ENCODE data around the gene TLE3.
A peak's percentile ranks its signal among the peaks of the same experiment; 100 is the strongest.

TLE3 gene

DNA sequence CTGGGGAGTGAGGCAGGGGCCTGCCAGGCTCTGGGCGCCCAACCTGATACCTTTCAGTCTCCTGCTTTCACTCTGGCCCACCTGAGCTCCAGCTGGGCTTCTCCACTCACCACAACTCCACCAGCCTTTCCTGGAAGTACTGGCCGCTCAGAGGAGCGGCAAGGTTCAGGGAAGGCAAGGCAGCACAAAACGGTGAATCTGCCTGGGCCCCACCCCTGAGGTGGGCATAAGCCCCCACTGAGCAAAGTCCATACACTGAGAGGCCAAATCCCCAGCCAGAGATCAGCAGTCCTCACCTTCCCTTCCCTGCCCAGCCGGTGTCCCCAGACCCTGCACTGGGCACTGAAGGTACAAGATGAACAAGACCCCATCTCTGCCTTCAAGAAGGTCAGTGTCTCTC lies 70.7 kb downstream of the TLE3 start:
- DNase-seq: no peak

DNA sequence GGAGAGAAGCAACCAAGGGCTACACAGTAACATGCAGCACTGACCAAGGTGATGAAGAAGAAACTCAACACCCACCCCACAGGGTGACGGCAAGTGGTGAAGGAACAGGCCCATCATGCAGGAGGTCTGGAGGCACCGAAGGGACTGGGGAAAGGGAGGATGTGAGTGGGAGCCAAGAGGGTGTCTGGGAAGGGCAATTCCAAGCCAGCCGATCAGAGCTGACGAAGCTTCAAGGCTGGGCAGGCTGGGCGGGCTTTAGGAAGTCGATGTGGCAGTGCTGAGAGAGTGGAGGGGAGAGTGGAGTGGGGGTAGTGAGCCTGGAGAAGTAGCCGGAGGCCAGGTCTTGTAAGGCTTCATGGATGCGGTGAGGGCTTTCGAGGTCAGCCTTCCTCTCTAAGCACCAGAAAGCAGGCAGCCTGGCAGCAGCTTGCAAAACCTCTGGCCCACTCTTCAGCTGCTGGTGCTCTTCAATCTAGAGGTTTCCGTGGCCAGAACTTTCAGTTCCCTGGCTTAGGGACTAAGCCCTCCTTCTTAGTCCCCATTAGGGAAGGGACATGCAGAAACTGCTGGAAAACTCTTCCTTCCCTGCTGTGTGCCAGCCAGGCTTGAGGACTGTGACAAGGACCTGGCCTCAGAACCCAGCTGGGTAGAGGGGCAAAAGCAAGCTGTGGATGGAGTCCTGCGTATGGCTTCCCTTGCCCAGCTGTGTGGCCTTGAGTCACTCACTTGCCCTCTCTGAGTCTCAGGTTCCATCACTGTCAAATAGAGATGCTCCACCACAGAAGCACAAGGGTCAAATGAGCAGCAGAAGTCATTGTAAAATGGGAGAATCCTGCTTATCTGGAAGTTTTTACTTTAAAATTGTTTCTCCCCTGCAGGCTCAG lies 72.1 kb downstream of the TLE3 start:
- no peak for DNase-seq

DNA sequence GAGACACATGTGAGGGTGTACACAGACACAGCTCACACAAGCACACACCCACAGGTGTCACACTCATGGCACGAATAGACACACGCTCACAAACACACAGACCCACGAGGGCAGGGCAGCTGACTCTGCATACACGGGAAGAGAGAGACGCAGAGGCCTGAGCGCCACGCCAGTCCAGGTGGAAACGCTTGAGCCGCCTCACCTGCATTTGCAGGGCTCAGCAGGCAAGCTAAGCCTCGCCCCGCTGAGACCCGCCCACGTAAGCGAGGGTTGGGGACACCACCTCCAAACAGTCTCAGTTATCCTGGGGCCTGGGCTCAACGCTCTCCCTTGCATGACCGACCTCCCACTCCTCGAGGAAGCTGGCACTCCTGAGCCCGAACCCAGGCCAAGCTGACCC lies 73.2 kb downstream of the TLE3 start:
- no peak for DNase-seq

DNA sequence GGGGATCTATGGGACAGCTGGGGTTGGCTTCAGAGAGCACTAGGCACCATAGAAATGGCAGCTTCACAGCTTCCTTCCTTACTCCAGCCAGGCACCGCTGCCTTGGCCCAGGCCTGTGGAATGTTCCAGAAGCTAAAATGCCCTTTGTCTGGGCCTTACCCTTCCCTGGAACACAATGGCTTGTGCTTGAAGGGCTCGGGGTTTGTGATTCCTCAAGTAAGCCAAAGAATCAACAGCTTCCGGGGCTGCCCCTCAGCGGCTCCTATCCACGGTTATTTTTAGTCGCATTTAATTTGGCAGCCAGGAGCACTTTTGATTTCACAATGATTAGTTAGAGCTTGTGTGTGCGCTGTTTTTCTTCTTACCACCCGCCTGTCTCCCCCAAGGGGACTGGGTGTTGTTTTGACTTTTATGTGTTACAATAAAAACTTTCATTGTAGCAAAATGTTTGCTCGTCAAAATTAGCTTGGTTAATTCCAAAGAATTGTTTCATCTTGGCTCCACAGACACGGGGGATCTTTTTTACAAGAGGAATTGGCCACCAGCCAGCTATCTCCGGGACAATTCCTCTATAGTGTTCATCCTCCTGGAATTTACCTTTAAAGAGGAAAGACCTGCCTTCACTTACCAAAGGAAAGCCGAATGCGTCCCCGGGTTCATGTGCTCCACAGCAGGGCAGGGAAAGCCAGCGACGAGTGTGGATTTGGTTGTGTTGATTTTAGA lies 73.8 kb downstream of the TLE3 start:
- no peak for DNase-seq

DNA sequence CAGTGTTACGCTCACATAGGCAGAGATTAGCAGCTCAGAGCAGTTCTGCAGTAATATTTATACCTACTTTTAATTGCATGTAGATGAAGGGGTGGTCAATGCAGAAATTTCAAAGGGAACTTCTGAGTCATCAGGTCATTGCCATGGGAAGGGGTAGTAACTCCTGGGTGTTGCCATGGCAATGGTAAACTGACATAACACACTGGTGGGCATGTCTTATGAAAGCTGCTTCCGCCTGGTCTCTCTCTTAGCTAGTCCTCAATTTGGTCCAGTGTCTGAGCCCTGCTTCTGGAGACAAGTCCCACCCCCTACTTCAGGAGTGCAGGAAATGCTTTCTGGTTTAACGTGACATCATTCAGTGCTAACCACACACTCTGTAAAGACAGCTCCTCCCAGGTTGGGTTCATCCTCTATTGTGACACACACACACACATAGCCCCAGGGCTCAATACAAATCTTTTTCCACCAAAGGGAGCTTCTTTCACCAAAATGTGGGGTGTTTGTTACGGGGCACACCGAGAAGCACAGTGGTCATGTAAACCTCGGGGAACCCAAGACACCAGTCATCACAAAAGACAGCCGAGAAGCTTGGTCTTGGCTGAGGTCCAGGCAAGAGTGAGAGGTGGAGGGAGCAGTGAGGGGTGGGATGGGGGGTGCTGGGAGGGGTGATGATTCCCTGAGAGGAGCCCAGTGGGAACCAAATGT lies 74.5 kb downstream of the TLE3 start:
- peak; percentile 10 for DNase-seq

DNA sequence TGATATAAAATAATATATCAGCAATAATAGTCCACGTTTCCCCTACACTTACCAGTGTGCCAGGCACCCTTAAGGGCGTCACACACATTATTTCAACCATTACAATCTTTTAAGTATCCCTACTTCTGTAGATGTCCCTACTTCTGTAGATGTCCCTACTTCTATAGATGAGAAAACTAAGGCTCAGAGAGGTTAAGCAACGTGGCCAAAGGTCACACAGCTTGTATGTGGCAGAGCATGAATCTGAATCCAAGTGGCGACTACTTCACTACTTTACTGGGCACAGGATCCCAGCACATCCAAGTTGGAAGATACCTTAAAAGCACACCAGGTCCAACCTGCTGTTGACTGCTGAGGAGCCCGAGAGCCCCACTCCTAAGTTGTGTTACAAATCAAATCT lies 77.5 kb downstream of the TLE3 start:
- DNase-seq: no peak

DNA sequence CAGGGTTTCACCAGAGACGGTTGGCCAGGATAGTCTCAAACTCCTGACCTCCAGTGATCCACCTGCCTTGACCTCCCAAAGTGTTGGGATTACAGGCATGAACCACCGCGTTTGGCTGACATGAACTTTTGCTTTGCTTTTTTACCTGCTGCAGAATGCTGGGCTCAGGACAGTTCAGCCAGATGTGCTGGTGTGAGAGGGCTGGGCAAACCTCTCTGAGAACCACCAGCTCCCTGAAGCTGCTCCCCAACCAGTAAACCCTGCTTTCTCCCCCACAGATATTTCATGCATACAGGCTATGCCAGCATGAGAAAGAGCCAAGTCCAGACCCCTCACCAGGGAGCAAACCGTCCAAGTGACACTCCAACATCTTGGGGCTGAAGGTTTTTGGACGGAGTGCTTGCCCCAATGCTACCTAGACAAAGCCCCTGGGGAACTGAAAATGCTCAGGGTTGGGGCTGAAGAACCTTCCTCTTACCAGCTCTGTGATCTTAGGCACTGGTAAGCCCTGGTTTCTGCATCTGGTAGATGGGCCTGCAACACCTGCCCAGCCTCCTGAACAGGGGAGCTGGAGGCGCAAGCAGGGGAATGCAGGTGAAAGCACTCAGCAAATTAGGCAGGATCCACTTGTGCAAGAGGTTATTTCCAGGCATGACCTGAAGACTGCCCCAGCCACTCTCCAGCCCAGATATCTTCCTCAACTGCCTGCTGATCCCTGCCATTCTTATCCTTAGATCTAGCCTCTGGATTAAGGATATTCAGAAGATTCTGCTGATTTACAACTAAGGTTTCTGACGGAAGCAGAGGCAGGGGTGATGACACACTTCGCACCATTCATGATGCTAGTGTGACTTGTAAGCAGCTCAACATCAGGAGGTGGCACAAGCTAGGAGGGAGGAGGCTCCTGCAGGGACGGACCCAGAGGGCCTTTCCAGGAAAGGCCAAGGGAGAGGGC lies 78.8 kb downstream of the TLE3 start:
- DNase-seq: no peak

DNA sequence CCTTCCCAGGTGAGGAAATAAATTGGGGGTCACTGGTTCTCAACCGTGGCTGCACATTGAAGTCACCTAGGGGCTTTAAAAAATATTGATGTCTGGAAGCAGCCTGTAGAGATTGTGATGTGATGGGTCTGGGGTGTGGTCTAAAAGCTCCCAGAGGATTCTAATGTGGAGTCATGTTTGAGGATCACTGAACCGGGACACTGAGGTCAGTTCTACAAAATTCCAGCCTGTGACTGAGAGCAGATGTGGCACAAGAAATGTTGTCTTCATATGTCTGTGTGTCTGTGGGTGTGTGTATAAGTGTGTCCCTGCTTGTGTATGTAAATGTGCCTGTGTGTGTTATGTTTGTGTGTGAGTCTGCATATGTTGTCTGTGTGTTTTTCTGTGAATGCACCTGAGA lies 79.9 kb downstream of the TLE3 start:
- DNase-seq: no peak

DNA sequence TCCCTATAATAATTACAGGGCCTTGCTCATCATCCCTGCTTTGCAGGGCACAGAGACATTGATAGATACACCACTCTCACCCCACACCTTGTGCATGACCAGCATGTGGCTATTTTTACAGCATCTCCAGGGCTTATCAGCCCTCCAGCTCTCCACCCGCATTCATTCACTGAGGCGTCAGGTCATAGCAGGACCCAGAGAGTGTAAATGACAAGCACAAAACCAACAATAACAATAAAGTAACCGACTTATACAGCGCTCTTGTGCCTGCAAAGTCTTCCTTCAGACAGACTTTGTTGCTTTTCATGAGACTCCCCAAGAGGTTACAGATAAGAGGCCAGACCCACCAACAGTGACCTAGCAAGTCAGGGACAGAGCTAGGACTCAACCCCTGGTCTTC lies 80.7 kb downstream of the TLE3 start:
- DNase-seq: no peak

DNA sequence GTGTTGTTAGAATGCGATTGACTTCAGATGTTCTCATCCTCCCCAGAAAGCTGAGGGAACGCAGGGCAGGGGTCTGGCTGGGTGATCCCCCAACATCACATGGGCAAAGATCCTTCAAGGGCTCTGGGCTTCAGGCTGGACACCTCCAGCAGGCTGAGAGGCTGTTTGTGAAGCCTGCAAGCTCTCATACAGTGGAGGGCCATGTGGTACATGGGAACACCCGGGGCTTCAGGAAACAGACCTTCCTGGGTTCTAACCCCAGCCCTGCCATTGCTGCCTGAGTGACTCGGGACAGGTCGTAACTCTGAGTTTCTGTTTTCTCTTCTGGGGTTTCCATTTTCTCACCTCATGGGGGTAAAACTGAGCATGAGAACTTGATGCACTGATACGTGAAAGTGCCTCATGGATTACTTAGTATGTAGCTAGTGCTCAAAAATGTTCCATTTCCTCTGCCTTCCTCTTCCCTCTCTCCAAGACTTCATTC lies 81.2 kb downstream of the TLE3 start:
- no peak for DNase-seq

DNA sequence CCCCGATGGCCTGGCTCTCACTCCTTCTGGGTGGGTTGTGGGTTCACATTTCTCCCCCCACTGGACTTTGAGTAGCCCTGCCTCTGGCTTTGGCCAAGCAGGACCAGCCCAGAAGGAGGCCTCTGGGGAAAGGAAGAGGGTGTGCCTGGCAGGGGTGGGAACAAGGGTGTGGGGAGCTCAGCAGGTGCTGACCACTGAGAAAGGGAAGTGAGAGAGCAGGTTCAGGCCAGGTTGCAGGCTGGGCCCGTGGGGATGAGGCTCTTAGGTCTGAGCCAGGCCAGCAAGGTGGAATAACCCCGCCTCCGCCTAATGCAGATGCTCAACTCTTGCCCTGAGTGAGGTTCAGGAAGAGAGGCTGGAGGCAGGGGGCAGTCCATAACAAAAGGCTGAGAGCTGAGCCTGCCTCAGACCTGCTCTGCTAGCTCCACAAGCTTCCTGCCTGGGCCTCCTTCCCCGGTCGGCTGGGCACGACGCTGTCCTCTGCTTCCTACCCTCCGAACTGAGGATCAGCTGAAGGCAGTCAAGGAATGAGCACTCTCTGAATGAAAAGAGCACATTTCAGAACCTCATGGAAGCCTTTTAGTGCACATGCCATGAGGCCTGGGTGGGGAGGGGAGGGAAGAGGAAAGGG lies 82.7 kb downstream of the TLE3 start:
- DNase-seq: no peak

DNA sequence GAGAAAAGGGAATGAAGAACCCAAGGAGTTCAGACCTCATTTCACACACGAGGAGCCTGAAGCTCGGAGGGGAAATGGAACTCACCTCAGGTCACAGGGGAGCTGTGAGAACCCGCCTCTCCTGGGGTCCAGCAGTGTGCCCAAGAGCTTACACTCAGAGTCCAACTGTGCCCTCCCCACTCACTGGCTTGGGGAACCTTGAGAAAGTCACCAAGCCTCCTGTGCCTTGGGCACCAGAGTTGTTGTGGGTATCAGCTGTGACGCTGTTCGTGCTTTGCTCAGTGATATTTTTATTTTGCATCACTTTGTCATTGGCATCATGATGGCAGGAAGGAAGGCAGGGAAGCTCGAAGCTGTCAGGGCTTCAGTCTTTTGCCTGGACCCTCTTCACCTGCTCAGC lies 83.4 kb downstream of the TLE3 start:
- no peak for DNase-seq

DNA sequence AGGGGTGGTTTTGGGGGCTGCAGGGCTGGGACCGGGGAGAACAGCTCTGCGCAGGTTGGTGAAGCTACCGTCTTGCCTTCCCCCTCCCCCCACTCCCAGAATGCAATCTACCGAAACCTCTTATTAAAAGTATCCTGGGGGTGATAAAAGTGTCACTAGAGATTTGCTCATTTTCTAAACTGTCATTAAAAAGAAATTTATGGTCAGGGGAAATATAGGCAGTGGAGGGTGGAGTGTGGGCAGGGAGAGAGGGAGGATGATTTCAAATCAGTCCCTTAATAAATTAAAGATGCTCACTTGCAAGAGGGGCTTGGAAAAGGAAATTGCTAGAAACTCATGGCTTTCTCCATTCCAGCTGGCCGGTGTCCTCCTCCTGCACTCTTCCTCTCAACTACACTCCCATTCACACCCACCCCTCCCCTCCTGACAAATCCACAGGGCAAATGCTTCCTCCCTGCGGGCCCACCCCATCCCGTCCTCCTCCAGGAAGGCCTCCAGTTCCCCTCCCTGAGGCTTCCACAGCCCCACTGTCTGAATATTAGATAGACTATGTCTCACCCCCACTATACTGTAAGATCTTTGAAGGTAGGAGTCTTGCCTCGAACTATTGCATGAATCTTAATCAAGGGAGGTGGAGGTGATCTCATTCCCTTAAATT lies 83.9 kb downstream of the TLE3 start:
- DNase-seq: no peak

DNA sequence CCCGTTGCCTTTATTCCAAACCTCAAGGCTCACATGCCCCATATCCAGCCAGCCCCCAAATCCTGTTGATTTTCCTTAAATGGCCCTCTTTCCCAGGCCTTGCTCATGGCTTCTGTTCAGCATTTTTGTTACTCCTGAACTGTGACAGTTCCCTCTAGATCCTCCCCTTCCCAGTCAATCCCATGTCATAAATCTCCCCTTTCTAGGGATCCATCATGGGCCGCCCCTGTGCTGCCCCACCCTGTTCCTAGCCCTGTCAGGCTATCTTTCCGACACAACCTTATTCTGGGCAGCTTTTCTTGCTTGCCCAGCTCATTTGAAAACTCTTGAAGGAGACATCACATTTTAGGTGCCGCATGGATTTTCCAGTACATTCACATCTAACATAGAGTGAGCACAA lies 84.8 kb downstream of the TLE3 start:
- DNase-seq: no peak

DNA sequence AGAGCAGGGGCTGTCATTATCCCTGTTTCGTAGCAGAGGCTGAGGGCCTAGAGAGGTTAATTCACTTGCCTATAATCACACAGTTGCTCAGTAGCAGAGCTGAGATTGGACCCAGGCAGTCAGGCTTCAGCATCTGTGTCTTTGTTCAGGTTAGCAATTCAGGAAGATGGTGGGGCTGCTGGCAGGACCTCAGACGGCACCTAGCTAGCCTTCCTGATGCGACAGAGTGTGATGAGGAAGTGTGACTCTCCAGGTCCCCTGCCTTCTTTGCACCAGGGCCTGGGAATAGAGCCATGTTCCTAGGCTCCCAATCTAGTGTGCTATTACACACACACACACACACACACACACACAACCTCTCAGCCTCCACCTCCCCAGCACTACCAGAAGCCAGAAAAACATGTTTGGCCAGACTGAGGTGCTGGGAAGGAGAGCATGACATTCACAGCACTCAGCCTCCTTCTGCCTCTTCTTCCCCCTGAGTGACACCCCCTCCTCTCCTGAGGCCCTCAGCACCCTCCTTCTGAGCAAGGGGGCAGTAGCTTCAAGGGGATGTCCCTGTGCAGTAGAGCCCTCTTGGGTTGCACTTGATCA lies 88.9 kb downstream of the TLE3 start:
- no peak for DNase-seq

DNA sequence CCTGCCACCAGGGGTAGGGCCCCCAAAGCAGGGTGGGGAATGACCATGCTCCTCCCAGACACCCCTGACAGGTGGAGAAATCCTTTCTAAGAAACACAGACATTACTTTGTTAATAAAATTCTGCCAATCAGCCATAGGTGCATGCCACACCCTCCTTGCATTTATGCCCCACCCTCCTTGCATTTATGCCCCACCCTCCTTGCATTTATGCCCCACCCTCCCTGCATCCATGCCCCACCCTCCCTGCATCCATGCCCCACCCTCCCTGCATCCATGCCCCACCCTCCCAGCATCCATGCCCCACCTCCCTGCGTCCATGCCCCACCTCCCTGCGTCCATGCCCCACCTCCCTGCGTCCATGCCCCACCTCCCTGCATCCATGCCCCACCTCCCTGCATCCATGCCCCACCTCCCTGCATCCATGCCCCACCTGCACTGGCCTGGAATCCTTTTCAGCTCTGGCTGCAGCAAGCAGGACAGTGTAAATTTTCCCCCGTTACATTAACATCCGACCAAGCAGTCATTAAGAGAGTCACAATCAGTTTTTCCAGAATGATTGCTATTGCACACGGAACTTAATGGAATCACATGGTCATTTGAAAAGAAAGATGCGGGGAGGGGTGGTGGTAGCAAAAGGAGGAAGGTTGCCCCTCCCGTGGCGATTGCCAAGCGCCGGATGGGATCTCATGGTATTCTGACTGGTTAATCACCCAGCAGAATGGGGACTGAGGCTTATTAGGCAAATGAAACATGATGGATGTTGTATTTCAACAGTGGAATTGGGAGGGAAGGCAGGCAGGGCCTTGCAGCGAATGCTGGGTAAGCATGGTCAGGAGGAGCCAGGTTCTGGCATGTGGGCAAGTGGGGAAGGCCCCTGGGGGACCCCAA lies 91.2 kb downstream of the TLE3 start:
- DNase-seq: no peak

DNA sequence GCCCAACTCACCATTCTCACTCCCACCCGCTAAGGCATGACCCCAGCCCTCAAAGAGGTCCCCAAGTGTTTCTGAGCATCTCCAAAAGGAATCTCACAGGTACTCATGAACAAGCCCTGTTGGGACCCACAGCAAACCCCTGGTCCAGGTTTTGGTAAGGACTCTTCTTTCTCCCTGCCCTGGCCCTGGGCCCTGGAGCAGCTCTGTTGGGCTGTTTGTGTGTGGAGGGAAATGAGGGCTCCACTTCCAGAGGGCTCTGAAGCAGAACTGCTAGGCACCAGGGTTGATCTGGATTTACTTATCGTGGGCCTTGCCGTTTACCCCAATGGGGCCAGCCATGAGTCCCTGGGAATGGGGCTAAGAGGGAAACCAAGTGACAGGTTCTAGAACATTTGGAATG lies 92.9 kb downstream of the TLE3 start:
- no peak for DNase-seq

DNA sequence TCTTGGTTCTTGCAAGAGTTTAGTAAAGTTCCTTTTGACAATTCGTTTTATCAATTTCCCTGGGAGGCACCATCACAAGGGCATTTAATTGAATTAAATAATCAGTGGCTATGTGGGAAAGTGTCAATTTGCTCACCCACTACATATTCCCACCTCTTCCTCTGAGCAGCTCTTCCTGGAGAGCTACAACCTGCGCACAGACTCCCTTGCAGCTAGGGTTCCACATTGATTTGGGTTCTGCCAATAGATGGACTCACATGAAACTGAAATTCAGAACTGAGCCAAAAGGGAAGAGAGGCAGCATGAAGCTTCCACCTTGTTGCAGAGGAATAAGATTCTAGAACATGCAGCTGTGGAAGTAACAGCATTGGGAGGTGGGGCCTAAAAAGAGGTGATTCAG lies 94.8 kb downstream of the TLE3 start:
- no peak for DNase-seq

DNA sequence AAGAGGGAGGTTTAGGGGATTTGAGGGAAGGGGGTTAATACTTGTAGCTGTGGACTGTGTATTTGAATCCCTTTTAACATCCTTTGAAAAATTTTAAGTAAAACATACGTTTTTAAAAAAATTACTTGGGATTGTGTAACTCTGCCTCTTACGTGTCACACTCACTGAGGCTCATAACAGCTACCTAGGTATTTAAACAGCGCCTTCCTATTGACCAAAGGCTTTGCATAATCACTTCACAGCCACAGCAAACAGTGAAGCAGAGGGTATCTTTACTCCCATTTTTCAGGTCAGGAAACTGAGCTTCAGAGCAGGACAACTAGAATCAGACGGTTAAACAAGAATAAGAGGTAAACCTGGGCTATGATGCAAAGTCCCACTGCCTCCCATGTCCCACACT lies 95.9 kb downstream of the TLE3 start:
- no peak for DNase-seq

All from NCI-H2029 treated with DMSO at 0.1 percent for 48 hours (cell line).